Measurements from ENCODE around the gene ILDR2. TPM values are rescaled to one million over a fixed set of nuclear protein-coding genes. Genes with fewer than 3 reads are reported as not detected.

The ILDR2 gene
- total and polyA plus RNA-seq, 2 experiments from 2014 or later, result not detected

GRCh38 chr1:166956057-166956850 lies 19.1 kb downstream of the ILDR2 start:
- Histone ChIP-seq H3K9me3 (ENCODE audit: low read depth) (no peaks in the 10 kb centered on the region), H3K4me3 (no peak overlapping the region), H3K27ac (no peak overlapping the region), H3K27me3 (replicated peaks; ENCODE audit: insufficient read depth) (peaks cover 16% of the 10 kb centered on the region), H3K4me2 (ENCODE audit: unreplicated experiment) (no peak overlapping the region), H4K20me1 (ENCODE audit: insufficient read depth) (no peaks in the 10 kb centered on the region), H2AFZ (no peak overlapping the region), H3K79me2 (ENCODE audit: insufficient read depth) (no peaks in the 10 kb centered on the region), H3F3A (ENCODE audit: insufficient read depth) (peaks cover 11% of the 10 kb centered on the region; the same call in 1 of the 2 replicates), H3K9me2 (ENCODE audit: insufficient read depth) (no peaks in the 10 kb centered on the region), H3K36me3 (ENCODE audit: low read depth) (no peaks in the 10 kb centered on the region), H3K4me1 (ENCODE audit: insufficient read depth) (no peaks in the 10 kb centered on the region), H3K9ac (no peak overlapping the region)
- in situ Hi-C loops (cut with MboI), result no loop called here
- no peak for DNase-seq
- WGBS, 2 experiments (ENCODE audit: low coverage in 1 of 2, low lambda C conversion rate in 2 of 2, missing lambda C conversion rate in 2 of 2), result 22 to 27% methylated on average over 1 to 2 of the region's 2 CpGs
- no peak for TF ChIP-seq EZH2 (IDR thresholded peaks at IDR 0.05; ENCODE audit: insufficient read depth, poor library complexity, severe bottlenecking)
- TF ChIP-seq EZH2phosphoT487 (IDR thresholded peaks at IDR 0.05; ENCODE audit: insufficient read depth, low read depth), result no peak

GRCh38 chr1:166953491-166953890 lies 21.8 kb downstream of the ILDR2 start:
- Histone ChIP-seq H3K27ac (no peak overlapping the region), H3K9ac (no peak overlapping the region), H3K36me3 (ENCODE audit: low read depth) (no peaks in the 10 kb centered on the region), H3K79me2 (ENCODE audit: insufficient read depth) (no peaks in the 10 kb centered on the region), H3K4me1 (ENCODE audit: insufficient read depth) (no peaks in the 10 kb centered on the region), H2AFZ (no peak overlapping the region), H4K20me1 (ENCODE audit: insufficient read depth) (no peaks in the 10 kb centered on the region), H3K9me2 (ENCODE audit: insufficient read depth) (no peaks in the 10 kb centered on the region), H3K4me2 (ENCODE audit: unreplicated experiment) (no peak overlapping the region), H3K27me3 (replicated peaks; ENCODE audit: insufficient read depth) (peaks cover 26% of the 10 kb centered on the region), H3K9me3 (ENCODE audit: low read depth) (no peaks in the 10 kb centered on the region), H3F3A (ENCODE audit: insufficient read depth) (peaks cover 11% of the 10 kb centered on the region; the same call in 1 of the 2 replicates), H3K4me3 (no peak overlapping the region)
- no peak for DNase-seq
- TF ChIP-seq EZH2 (IDR thresholded peaks at IDR 0.05; ENCODE audit: insufficient read depth, poor library complexity, severe bottlenecking) (no peak), EZH2phosphoT487 (IDR thresholded peaks at IDR 0.05; ENCODE audit: insufficient read depth, low read depth) (no peak)
- in situ Hi-C loops (cut with MboI), result no loop called here

GRCh38 chr1:166952002-166952746 lies 23.2 kb downstream of the ILDR2 start:
- H3K79me2 ChIP-seq (ENCODE audit: insufficient read depth), result no peaks in the 10 kb centered on the region
- no peaks in the 10 kb centered on the region for H3K4me1 ChIP-seq (ENCODE audit: insufficient read depth)
- no peak for TF ChIP-seq EZH2phosphoT487 (IDR thresholded peaks at IDR 0.05; ENCODE audit: insufficient read depth, low read depth)
- no peak for TF ChIP-seq EZH2 (IDR thresholded peaks at IDR 0.05; ENCODE audit: insufficient read depth, poor library complexity, severe bottlenecking)
- H4K20me1 ChIP-seq (ENCODE audit: insufficient read depth), result no peaks in the 10 kb centered on the region
- no peaks in the 10 kb centered on the region for H3K36me3 ChIP-seq (ENCODE audit: low read depth)
- no peaks in the 10 kb centered on the region for H3K9me2 ChIP-seq (ENCODE audit: insufficient read depth)
- peaks cover 11% of the 10 kb centered on the region; the same call in 1 of the 2 replicates for H3F3A ChIP-seq (ENCODE audit: insufficient read depth)
- in situ Hi-C loops (cut with MboI), result no loop called here
- no peak overlapping the region for H3K4me3 ChIP-seq
- no peak overlapping the region for H3K27ac ChIP-seq
- WGBS, 2 experiments (ENCODE audit: low coverage in 1 of 2, low lambda C conversion rate in 2 of 2, missing lambda C conversion rate in 2 of 2), result 36 to 42% methylated on average over 4 of the region's 4 CpGs
- DNase-seq, result peak; percentile 24
- peaks cover 35% of the 10 kb centered on the region for H3K27me3 ChIP-seq (replicated peaks; ENCODE audit: insufficient read depth)
- no peak overlapping the region for H2AFZ ChIP-seq
- no peak overlapping the region for H3K9ac ChIP-seq
- no peaks in the 10 kb centered on the region for H3K9me3 ChIP-seq (ENCODE audit: low read depth)
- no peak overlapping the region for H3K4me2 ChIP-seq (ENCODE audit: unreplicated experiment)

- H3K4me3 ChIP-seq, result no peak overlapping the region
- peaks cover 33% of the 10 kb centered on the region for H3K27me3 ChIP-seq (replicated peaks; ENCODE audit: insufficient read depth)
- TF ChIP-seq EZH2phosphoT487 (IDR thresholded peaks at IDR 0.05; ENCODE audit: insufficient read depth, low read depth) (no peak), EZH2 (IDR thresholded peaks at IDR 0.05; ENCODE audit: insufficient read depth, poor library complexity, severe bottlenecking) (no peak)
- DNase-seq, result no peak
- H3K9me2 ChIP-seq (ENCODE audit: insufficient read depth), result no peaks in the 10 kb centered on the region
- H3K79me2 ChIP-seq (ENCODE audit: insufficient read depth), result no peaks in the 10 kb centered on the region
- WGBS, 2 experiments (ENCODE audit: low coverage in 1 of 2, low lambda C conversion rate in 2 of 2, missing lambda C conversion rate in 2 of 2), result 24 to 32% methylated on average over 2 of the region's 2 CpGs
- no peak overlapping the region for H3K9ac ChIP-seq
- no peaks in the 10 kb centered on the region for H4K20me1 ChIP-seq (ENCODE audit: insufficient read depth)
- no peak overlapping the region for H3K4me2 ChIP-seq (ENCODE audit: unreplicated experiment)
- H3K27ac ChIP-seq, result no peak overlapping the region
- H3K36me3 ChIP-seq (ENCODE audit: low read depth), result no peaks in the 10 kb centered on the region
- no peaks in the 10 kb centered on the region for H3K4me1 ChIP-seq (ENCODE audit: insufficient read depth)
- in situ Hi-C loops (cut with MboI), result no loop called here
- H2AFZ ChIP-seq, result no peak overlapping the region
- no peaks in the 10 kb centered on the region for H3K9me3 ChIP-seq (ENCODE audit: low read depth)
- H3F3A ChIP-seq (ENCODE audit: insufficient read depth), result peaks cover 11% of the 10 kb centered on the region; the same call in 1 of the 2 replicates
These were observed 24.3 kb downstream of the ILDR2 start for GRCh38 chr1:166951050-166951449.

All from GM23248 (cell line).